Superior temporal gyrus (tissue), 1 donor: ENCODE data around the gene ENTREP1.
A peak's percentile ranks its signal among the peaks of the same experiment; 100 is the strongest.

Source experiments
- DNase-seq: peaks from one replicate; pipeline ENCODE4 v3.0.0-alpha.2; 2016; ENCODE audit errors: extremely low spot score

ENTREP1 gene

DNA sequence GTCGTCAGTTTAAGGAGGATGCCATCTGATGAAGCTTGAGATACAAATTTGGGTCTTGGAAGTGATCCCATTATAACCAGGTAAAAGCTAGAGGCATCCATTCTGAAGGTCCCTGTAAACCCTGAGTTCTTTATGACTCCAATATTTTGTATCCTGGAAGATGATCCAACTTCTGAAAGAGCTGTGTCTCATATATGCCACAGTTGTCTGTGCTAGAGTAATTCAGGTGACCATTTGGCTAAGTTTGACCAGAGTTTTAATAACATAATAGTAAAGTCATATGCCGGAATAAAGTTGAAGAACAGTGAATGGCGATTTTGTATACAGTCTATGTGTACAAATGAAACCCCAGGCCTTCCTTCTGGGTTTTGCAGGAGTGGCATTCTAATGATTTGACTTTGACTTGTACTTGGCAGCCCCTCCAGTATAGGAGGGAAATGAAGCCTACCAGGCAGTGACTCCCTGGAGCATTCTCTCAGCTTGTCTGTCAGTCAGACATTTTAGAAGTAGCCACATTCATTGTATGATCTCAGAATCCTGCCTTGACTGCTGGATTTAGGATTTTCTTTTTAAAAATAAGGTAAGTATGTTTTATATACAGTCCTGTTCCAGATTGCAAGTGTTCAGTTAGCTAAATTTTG lies 39.6 kb downstream of the ENTREP1 start:
- DNase-seq = no peak

DNA sequence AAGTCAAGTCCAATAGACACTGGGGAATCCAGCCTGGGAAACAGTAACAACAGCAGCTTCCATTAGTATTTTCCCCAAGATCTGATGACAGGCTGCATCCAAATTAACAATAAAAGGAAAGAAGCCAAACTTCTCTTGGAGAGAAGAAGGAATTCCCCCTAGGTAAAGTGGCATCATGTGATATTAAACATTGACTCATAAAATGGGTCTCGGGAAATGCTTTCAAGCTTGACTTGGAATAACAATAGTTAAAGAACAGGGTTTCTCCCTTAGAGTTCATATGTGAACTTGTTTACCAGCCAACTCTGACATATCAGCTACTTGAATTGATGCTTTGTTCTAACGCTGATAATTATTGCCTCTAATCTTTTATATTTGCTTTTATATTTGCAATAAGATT lies 45.4 kb downstream of the ENTREP1 start:
- no peak for DNase-seq

- DNase-seq = no peak
Measured at GRCh38 chr9:69371001-69371400, 46.0 kb downstream of the ENTREP1 start.

DNA sequence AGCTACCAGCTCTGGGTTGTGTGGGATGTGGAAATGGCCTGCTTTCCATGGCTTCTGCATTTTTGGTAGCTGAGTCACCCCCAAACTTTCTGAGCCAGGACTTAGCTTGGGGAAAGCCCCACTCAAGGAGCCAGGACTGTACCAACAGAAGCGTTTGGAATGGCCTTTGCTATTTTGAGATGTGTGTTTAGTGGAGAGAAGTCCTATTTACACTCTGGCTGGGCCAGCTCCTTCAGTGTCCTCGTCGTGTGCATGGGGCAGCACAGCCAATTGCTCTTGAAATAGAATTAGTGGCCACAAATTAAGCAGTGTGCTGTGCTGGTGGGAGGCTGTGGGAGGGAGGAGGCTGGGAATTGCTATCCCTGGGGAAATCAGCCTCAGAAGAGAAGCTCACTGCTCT lies 51.6 kb downstream of the ENTREP1 start:
- peak; percentile 56 for DNase-seq

DNA sequence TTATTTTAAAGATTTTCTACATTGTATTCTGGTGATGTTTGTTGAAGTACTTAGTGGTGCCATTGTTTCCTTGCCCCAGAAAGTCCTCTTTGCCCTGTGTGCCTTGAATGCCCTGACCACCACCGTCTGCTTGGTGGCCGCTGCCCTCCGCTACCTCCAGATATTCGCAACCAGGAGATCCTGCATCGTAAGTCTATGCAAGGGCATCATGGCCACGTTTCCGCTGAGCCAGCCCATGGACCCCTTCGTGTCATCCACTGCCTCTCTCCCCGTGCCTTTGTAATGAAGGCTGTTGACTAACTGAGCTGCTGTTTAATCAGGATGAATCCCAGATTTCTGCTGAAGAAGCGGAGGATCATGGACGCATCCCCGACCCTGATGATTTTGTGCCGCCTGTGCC lies 52.3 kb downstream of the ENTREP1 start:
- DNase-seq = no peak

- DNase-seq = no peak
Measured at GRCh38 chr9:69377981-69378380, 53.0 kb downstream of the ENTREP1 start.

DNA sequence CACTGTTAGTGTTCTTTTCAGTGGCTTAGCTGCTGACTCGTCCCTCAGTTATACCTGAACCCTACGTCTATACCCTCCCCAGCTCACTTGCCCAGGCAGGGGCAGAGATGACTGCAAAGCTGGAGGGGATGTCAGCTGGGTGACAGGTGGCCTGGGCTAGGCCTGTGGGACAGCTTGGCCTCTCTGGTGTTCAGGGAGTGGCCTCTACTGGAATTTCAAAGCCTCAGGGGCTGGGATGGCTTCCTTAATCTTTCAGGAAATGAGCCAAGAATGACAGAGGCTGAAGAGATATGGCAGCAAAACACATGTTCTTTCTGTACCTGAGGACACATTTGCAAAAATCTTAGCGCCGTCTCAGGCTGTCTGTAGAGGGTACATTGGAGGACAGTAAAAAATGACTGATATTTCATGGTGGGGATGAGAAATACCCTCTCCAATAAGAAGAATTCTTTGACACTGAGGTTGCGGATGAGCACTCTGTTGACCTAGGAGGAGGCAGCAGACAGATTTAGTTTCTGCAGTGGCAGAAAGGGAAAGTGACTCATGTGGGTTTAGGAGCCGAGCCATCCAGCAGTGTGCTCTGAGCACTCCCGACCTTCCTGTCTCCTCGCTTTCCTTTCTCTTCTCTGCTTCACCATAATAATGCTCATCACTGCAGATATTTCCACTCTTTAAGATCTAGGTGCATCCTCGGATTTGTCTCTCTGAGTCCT lies 54.4 kb downstream of the ENTREP1 start:
- DNase-seq = no peak

DNA sequence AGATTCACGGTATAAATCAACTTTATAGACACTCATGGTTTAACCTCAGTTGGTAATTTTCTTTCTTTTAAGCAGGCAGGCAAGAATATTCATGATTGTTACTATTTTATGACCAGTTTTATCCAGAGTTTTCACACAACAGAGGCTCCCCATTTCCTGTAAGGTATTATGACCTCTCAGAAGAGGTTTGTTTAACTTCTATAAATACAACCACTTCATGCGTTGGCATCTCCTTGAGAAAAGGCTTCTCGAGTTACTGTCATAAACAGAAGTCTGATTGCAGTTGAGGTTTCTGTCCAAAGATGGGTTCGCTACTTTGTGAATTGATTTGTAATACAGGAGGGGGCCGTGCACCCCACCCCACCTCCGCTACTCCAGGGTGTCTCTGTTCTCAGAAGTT lies 55.3 kb downstream of the ENTREP1 start:
- DNase-seq = no peak

GRCh38 chr9:69380811-69381210 lies 55.8 kb downstream of the ENTREP1 start:
- no peak for DNase-seq

DNA sequence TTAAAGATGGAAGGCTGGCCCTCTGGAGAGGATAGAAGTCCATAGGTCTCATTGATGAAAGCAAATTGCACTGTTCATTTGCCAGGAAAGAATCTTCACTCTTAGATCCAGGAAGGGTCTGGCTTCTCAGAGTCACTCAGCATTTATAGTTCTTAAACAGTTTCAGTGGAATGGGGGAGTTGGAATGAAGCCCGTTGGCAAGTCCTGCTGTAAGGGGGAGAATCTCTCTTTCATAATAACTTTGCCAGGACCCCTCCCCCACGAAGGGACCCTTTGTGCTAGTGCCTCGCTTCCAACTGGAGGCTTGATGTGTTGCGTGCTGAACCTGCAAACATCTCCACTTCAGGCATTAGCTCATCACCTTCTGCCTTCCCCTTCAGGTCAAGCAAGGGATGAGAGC lies 57.1 kb downstream of the ENTREP1 start:
- no peak for DNase-seq

GRCh38 chr9:69385581-69386033 lies 60.6 kb downstream of the ENTREP1 start:
- no peak for DNase-seq

DNA sequence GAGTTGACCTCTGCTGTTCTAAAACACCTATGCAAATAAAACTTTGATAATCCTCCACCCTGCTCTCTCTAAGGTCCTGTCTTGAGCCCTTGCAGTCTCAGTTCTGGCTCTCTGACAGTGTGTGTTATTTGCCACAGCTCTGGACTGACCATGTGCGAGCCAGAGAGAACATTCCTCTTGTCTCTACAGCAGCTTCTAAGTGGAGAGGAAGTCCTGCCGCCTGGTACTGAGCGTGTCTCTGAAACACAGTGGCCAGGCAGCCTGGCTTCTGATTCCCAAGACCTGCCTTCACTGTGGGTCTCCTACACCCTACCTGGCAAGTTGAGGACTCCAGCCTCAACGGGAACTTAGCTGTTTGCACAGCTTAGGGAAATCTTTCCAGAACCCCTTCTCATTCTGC lies 61.6 kb downstream of the ENTREP1 start:
- no peak for DNase-seq

DNA sequence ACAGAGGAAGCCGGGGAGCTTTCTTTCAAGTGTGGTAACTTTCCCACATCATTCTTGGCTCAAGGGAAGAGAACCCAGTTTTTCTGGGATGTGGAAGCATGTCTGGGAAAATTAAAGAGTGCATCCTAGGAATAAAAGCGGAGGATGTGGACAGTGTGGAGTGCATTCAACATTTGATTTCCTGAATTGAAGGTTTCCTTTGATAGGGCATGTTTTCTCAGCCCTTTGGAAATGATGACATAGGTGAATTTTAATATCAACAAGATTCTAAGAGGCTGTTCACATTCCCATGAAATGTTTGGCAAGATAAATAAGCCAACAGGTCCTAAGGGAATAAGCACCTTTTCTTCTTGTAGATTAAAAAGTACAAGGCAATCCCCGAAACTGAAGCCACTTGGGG lies 63.6 kb downstream of the ENTREP1 start:
- no peak for DNase-seq

GRCh38 chr9:69389437-69389995 lies 64.5 kb downstream of the ENTREP1 start:
- no peak for DNase-seq

GRCh38 chr9:69391487-69391886 lies 66.5 kb downstream of the ENTREP1 start:
- no peak for DNase-seq

DNA sequence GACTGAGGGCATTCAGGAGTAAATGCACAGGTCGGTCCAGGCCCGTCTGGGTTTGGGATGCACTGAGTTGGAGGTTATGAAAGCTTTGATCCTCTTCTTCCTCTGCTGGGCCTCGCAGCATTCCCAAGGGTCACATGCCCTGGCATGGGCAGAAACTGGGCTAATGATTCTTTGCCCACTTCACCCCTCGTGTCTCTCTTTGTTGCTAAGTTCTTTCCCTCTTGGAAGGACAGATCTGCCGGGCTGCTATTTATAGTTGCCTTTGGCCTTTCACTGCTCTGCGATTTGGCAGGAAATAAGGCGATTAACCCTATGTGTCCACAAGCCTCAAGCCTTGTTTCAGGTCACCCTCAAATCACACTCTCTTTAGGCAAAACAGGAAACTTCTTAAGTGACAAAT lies 66.9 kb downstream of the ENTREP1 start:
- no peak for DNase-seq

DNA sequence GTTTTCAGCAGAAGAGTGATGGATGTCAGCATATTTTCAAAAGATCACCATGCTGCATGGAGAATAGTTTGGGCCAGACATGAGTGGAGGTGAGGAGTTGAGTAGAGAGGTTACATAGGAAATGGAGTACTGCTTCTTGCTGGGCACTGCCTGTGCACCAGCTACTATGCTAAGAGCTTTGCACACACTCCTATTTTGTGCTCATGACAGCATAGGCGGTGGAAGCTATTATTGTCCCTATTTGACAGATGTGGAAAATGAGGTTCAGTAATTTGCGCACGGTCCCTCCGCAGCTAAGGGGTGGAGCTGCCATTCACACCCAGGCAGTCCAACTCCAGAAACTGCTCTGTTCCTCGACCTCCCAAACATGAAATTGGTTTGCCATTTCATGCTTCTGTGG lies 67.8 kb downstream of the ENTREP1 start:
- DNase-seq = no peak

DNA sequence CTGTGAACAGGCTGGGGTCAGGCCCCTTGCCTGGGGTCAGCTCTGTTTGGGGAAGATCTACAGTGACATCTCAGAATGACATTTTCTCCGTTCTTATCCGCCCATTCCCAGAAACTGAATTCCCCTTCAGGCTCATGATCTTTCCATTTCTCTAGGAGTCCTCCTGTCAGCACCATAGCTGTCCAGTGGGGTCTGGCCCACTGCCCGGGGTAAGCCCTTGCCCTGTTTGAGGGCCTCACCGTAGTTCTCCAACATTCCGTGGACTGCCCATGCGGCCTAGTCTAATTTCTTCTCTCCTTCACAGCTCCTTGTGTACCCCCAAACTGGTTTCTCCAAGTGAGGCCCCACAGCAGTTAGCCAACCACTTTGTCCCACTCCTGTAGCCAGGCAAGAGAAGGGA lies 68.4 kb downstream of the ENTREP1 start:
- no peak for DNase-seq

DNA sequence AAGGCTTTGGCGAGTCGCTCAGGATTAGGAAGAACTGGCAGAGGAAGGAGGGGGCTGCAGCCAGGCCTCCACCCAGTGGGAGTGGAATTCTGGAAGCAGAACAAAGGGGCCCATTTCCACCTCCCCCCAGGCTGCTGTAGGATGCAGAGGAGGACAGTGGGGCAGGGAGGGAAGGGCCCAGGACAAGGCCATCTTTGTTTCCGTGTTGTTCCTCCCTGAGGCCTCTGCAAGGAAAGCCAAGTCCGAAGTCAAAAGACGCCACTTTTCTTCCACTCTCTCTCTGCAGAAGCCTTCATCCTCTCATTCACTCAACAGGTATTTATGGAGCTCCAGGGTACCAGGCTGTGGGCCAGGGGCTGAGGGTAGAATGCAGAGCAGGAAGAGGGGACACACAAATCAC lies 70.7 kb downstream of the ENTREP1 start:
- DNase-seq = peak; percentile 24

GRCh38 chr9:69396759-69397158 lies 71.7 kb downstream of the ENTREP1 start:
- no peak for DNase-seq

DNA sequence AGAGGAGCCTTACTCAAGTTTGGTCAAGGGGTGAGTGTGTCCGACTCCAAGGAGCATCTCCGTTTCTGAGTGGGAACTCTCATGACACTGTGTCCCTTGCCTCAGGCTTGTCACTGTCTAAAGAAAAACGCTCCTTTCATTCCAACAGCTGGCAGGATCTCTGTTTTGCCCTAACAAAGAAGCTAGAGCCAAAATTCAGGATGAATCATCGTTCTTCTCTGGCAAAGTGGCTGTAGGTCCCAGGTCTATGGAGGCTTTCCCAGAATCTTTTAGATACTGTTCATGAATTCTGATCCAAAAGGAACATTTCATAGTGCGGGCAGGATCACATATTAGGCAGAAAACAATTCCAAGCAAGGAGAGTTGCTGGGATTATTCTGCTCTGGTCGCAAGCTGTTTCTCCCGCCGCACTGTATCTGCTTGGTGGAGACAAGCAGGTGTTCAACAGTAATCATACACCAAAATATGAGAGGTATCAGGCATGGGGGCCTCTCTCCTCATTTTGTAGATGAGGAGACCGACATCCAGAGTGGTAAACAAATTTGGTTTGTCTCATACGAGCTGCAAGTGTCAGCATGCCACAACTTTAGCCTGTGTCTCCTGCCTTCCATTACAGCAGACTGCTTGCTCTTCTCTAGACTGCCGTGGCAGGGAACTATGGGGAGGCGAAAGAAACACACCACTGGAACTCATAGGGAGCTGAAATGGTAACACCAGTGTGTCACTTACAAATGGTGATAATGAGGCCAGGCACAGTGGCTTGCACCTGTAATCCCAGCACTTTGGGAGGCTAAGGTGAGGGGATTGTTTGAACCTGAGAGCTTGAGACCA lies 72.6 kb downstream of the ENTREP1 start:
- DNase-seq = peak; percentile 81

GRCh38 chr9:69400470-69400869 lies 75.5 kb downstream of the ENTREP1 start:
- no peak for DNase-seq
